Neural cell (in vitro differentiated cells): Measurements from ENCODE around the gene ST3GAL5. TPM values are rescaled to one million over a fixed set of nuclear protein-coding genes. Genes with fewer than 3 reads are reported as not detected.

ENCODE experiments used
- H2AFZ ChIP-seq: fragments of 200-600, 300-800 bp; sonication (generic), shearing (Covaris generic); 2 replicates; pipeline ENCODE4 v1.6.0; 2014; ENCODE audit warnings: low read depth, mild to moderate bottlenecking, antibody characterized with exemption, low read length, moderate library complexity
- H3F3A ChIP-seq: fragments of 200-600 bp; shearing (Covaris generic); 2 replicates; pipeline ENCODE4 v1.6.1; 2016; ENCODE audit warnings: mild to moderate bottlenecking, moderate library complexity, mixed read lengths, antibody characterized with exemption, low read length; ENCODE audit not compliant: insufficient read depth, poor library complexity, severe bottlenecking
- H3K27ac ChIP-seq: fragments of 200-600, 300-800 bp; sonication (generic), shearing (Covaris generic); 2 replicates; pipeline ENCODE4 v1.5.1; 2014; ENCODE audit warnings: mild to moderate bottlenecking, low read length, moderate library complexity
- H3K27me3 ChIP-seq: fragments of 300-800, 200-600 bp; sonication (generic), shearing (Covaris generic); 2 replicates; pipeline ENCODE4 v1.6.0; 2014; ENCODE audit warnings: mild to moderate bottlenecking, low read depth, low read length, moderate library complexity; ENCODE audit not compliant: insufficient read depth
- H3K36me3 ChIP-seq: fragments of 300-800, 200-600 bp; sonication (generic), shearing (Covaris generic); 2 replicates; pipeline ENCODE4 v1.5.1; 2014; ENCODE audit warnings: mild to moderate bottlenecking, antibody characterized with exemption, low read length, moderate library complexity; ENCODE audit not compliant: insufficient read depth
- H3K4me2 ChIP-seq: fragments of 300-800, 200-600 bp; sonication (generic), shearing (Covaris generic); 2 replicates; pipeline ENCODE4 v1.6.0; 2014; ENCODE audit warnings: mild to moderate bottlenecking, low read length
- H3K4me3 ChIP-seq: fragments of 300-800, 200-600 bp; sonication (generic), shearing (Covaris generic); 2 replicates; pipeline ENCODE4 v1.5.1; 2014; ENCODE audit warnings: mild to moderate bottlenecking, low read length, moderate library complexity
- H3K79me2 ChIP-seq: fragments of 200-600 bp; shearing (Covaris generic); replicated peaks from 2 replicates; pipeline ENCODE4 v1.6.0; 2014; ENCODE audit warnings: mild to moderate bottlenecking, low read length, moderate library complexity; ENCODE audit not compliant: insufficient read depth
- H3K9ac ChIP-seq: fragments of 300-800, 200-600 bp; sonication (generic), shearing (Covaris generic); 2 replicates; pipeline ENCODE4 v1.6.1; 2016; ENCODE audit warnings: mild to moderate bottlenecking, low read length, mixed read lengths
- H3K9me2 ChIP-seq: fragments of 200-600 bp; shearing (Covaris generic); 2 replicates; pipeline ENCODE4 v1.6.1; 2016; ENCODE audit warnings: mild to moderate bottlenecking, low read length, mixed read lengths; ENCODE audit not compliant: insufficient read depth
- H3K9me3 ChIP-seq: fragments of 200-600, 300-800 bp; sonication (generic), shearing (Covaris generic); 2 replicates; pipeline ENCODE4 v1.6.1; 2016; ENCODE audit warnings: mild to moderate bottlenecking, mixed run types, low read length, moderate library complexity, mixed read lengths
- H4K20me1 ChIP-seq: fragments of 200-600 bp; shearing (Covaris generic); 2 replicates; pipeline ENCODE4 v1.6.1; 2016; ENCODE audit warnings: mild to moderate bottlenecking, mixed run types; ENCODE audit not compliant: insufficient read depth
- CTCF ChIP-seq: fragments of 450-650 bp; IDR thresholded peaks from 2 replicates; pipeline ENCODE4 v1.5.1; 2014; ENCODE audit warnings: antibody characterized with exemption, mild to moderate bottlenecking, moderate library complexity; ENCODE audit not compliant: poor library complexity, severe bottlenecking
- EP300 ChIP-seq: fragments of 450-650 bp; conservative IDR thresholded peaks from 2 replicates; pipeline ENCODE4 v1.6.1; 2014; ENCODE audit warnings: antibody characterized with exemption, mild to moderate bottlenecking, moderate library complexity; ENCODE audit not compliant: poor library complexity, severe bottlenecking
- EZH2 ChIP-seq: fragments of 200-600, 300-800 bp; shearing (Covaris generic), sonication (generic); IDR thresholded peaks from 2 replicates; pipeline ENCODE4 v1.6.1; 2014; ENCODE audit warnings: antibody characterized with exemption, low read length, borderline replicate concordance, mild to moderate bottlenecking; ENCODE audit not compliant: insufficient read depth, poor library complexity, severe bottlenecking
- MXI1 ChIP-seq: fragments of 450-650 bp; conservative IDR thresholded peaks from 2 replicates; pipeline ENCODE4 v1.6.1; 2014; ENCODE audit warnings: antibody characterized with exemption, mild to moderate bottlenecking; ENCODE audit not compliant: poor library complexity, severe bottlenecking
- POLR2AphosphoS5 ChIP-seq: IDR thresholded peaks from 2 replicates; pipeline ENCODE4 v1.6.1; 2012
- RAD21 ChIP-seq: fragments of 450-650 bp; conservative IDR thresholded peaks from 2 replicates; pipeline ENCODE4 v1.6.1; 2014; ENCODE audit warnings: antibody characterized with exemption, mild to moderate bottlenecking, moderate library complexity
- SMC3 ChIP-seq: fragments of 450-650 bp; conservative IDR thresholded peaks from 2 replicates; pipeline ENCODE4 v1.6.1; 2014; ENCODE audit warnings: antibody characterized with exemption, mild to moderate bottlenecking, moderate library complexity; ENCODE audit not compliant: poor library complexity
- TAF1 ChIP-seq: IDR thresholded peaks from 2 replicates; pipeline ENCODE4 v1.6.1; 2012; ENCODE audit warnings: low read depth
- polyA plus RNA-seq: library from polyadenylated mRNA; depleted of rRNA; stranded (reverse); fragments of >200 nt; gene quantifications from 2 replicates; pipeline ENCODE4 v1.2.3, GENCODE V29; 2014
- TF ChIP-seq, protein P1 (sequence below): IDR thresholded peaks from 2 replicates; pipeline ENCODE4 v1.6.1; 2012; ENCODE audit warnings: borderline replicate concordance

The ST3GAL5 gene
- polyA plus RNA-seq, 1 donor from 2014 or later: 55.6 TPM

DNA sequence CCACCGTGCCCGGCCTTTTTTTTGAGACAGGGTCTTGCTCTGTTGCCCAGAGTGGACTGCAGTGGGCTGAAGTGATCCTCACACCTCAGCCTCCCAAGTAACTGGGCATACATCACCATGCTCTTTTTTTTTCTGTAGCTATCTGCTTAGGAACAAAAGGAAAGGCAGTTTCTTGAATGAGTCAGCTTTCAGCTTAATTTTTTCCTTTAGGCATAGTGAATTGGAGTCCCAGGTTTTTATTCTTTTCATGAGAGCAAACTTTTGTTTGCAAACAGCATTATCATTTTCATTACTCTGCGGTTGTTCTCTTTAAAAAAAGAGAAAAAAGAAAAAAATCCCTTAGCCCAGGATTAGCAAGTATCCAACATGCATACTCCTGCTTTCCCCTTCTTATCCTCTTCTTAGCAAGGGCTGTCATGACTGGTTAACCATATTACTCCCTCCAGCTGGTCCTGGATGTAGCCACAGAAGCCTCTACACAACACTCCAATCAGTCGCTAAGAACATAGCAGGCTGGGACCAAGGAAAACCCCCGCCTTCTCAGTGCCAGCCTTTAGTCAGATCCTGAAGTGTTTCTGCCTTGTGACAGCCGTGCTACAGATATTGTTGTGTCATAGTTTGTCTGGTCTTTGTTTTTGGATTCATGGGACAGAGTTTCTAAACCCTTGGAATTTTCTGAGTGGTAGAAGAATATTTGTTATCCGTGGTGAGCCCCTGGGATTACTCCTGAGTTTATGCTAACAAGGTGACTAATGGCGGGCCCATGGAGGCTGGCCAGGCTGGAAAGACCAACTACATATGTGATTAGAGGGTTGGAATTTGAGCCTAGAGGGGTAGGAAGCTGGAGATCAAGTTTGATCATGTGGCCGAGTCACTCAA lies 23.3 kb upstream of the ST3GAL5 start:
- H4K20me1 ChIP-seq: no peaks in the 10 kb centered on the region
- H3K27ac ChIP-seq: no peak overlapping the region
- H3K9ac ChIP-seq: no peak overlapping the region
- H3K9me2 ChIP-seq: no peaks in the 10 kb centered on the region
- H3K9me3 ChIP-seq: no peaks in the 10 kb centered on the region
- H3K4me2 ChIP-seq: no peak overlapping the region
- H3K27me3 ChIP-seq: no peaks in the 10 kb centered on the region
- TF ChIP-seq MXI1 (no peak), EZH2 (no peak), TAF1 (no peak), SMC3 (no peak), POLR2AphosphoS5 (no peak), RAD21 (no peak), CTCF (no peak)
- TF ChIP-seq, protein P1, sequence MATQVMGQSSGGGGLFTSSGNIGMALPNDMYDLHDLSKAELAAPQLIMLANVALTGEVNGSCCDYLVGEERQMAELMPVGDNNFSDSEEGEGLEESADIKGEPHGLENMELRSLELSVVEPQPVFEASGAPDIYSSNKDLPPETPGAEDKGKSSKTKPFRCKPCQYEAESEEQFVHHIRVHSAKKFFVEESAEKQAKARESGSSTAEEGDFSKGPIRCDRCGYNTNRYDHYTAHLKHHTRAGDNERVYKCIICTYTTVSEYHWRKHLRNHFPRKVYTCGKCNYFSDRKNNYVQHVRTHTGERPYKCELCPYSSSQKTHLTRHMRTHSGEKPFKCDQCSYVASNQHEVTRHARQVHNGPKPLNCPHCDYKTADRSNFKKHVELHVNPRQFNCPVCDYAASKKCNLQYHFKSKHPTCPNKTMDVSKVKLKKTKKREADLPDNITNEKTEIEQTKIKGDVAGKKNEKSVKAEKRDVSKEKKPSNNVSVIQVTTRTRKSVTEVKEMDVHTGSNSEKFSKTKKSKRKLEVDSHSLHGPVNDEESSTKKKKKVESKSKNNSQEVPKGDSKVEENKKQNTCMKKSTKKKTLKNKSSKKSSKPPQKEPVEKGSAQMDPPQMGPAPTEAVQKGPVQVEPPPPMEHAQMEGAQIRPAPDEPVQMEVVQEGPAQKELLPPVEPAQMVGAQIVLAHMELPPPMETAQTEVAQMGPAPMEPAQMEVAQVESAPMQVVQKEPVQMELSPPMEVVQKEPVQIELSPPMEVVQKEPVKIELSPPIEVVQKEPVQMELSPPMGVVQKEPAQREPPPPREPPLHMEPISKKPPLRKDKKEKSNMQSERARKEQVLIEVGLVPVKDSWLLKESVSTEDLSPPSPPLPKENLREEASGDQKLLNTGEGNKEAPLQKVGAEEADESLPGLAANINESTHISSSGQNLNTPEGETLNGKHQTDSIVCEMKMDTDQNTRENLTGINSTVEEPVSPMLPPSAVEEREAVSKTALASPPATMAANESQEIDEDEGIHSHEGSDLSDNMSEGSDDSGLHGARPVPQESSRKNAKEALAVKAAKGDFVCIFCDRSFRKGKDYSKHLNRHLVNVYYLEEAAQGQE: no peak
- H2AFZ ChIP-seq: no peak overlapping the region
- no peaks in the 10 kb centered on the region for H3K36me3 ChIP-seq
- no peak overlapping the region for H3K4me3 ChIP-seq
- H3K79me2 ChIP-seq: no peaks in the 10 kb centered on the region
- no peaks in the 10 kb centered on the region for H3F3A ChIP-seq

GRCh38 chr2:85911097-85911496 lies 22.3 kb upstream of the ST3GAL5 start:
- H3K4me2 ChIP-seq: no peak overlapping the region
- no peaks in the 10 kb centered on the region for H4K20me1 ChIP-seq
- no peaks in the 10 kb centered on the region for H3K36me3 ChIP-seq
- H3F3A ChIP-seq: no peaks in the 10 kb centered on the region
- no peaks in the 10 kb centered on the region for H3K9me2 ChIP-seq
- no peaks in the 10 kb centered on the region for H3K9me3 ChIP-seq
- no peaks in the 10 kb centered on the region for H3K27me3 ChIP-seq
- H3K79me2 ChIP-seq: no peaks in the 10 kb centered on the region
- H2AFZ ChIP-seq: no peak overlapping the region
- TF ChIP-seq RAD21: no peak
- TF ChIP-seq MXI1: no peak
- TF ChIP-seq CTCF: no peak
- TF ChIP-seq EZH2: no peak
- TF ChIP-seq TAF1: no peak
- no peak for TF ChIP-seq POLR2AphosphoS5
- TF ChIP-seq, protein P1: no peak
- TF ChIP-seq EP300: no peak
- TF ChIP-seq SMC3: no peak
- no peak overlapping the region for H3K4me3 ChIP-seq
- H3K27ac ChIP-seq: no peak overlapping the region
- no peak overlapping the region for H3K9ac ChIP-seq
